HEK293T (cell line): ENCODE results near the gene TMEM187.

Experiments used
- BHLHE40 ChIP-seq: fragments of 450-650 bp; IDR thresholded peaks from 2 replicates; pipeline ENCODE4 v1.6.1; 2016; ENCODE audit warnings: mild to moderate bottlenecking, moderate library complexity, borderline replicate concordance
- FOXA1 ChIP-seq: fragments of 450-650 bp; IDR thresholded peaks from 2 replicates; pipeline ENCODE4 v1.6.1; 2016; ENCODE audit warnings: mild to moderate bottlenecking
- FOXK2 ChIP-seq: fragments of 450-650 bp; IDR thresholded peaks from 2 replicates; pipeline ENCODE4 v1.6.1; 2016; ENCODE audit warnings: mild to moderate bottlenecking
- SP1 ChIP-seq: fragments of 450-650 bp; IDR thresholded peaks from 2 replicates; pipeline ENCODE4 v1.6.1; 2017

DNA sequence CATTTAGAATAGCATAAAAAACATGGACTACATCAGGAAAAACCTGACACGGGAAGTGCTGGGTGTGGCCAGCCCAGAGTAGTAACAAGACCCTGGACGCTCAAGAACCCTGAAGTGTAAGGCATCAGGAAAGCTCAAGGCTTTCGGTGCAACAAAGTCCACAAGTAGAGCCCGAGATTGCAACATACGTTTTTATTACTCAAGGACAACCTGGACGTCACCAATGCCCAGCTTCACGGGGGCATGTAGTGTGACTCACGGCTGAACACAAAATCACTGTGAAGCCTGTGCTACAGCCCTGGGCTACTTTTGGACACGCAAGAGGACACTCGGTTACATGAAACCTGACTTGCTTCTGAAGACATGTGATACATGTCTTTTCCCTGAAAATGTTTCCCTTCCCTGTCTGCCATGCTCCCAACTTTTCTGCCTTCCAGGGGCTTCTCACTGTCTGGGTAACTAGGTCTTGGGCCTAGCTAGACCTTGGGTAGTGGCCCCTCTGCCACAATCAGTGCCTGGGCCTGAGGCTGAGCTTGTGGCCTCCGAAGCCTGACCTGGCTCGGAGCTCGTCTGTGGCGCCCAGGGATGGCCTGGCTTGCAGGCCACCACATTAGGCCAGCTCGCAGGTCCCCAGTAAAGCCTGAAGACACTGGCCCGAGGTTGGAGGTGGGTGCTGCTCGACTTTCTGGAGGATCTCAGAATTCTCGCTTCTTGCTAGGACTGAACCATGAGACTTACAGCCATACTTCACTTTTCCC is 38.0 kb downstream of the TMEM187 start:
- TF ChIP-seq FOXK2, result no peak
- no peak for TF ChIP-seq BHLHE40
- TF ChIP-seq SP1, result no peak
- no peak for TF ChIP-seq FOXA1
